ENCODE results near the gene NRAS. TPM values are rescaled to one million over a fixed set of nuclear protein-coding genes. Genes with fewer than 3 reads are reported as not detected.
"Not testable (repeated sequence)": the region's sequence is repeated elsewhere in the genome, so short reads cannot be mapped to it uniquely, and the experiment has no call there.

The NRAS gene
- total RNA-seq, 1 donor, result 80.1 TPM

- H3K4me3 ChIP-seq (ENCODE audit: low read depth, low read length), result peak overlapping the region; percentile 100
- no peak for TF ChIP-seq CTCF (IDR thresholded peaks at IDR 0.05; ENCODE audit: insufficient read depth, low read length)
- no peak for DNase-seq (ENCODE audit: low read depth)
These were observed 39.7 kb upstream of the NRAS start for GRCh38 chr1:114756009-114756892.

GRCh38 chr1:114755006-114755931 lies 38.7 kb upstream of the NRAS start:
- no peak for TF ChIP-seq CTCF (IDR thresholded peaks at IDR 0.05; ENCODE audit: insufficient read depth, low read length)
- H3K4me3 ChIP-seq (ENCODE audit: low read depth, low read length), result peak overlapping the region; percentile 100
- DNase-seq (ENCODE audit: low read depth), result no peak

GRCh38 chr1:114753702-114754101 lies 37.1 kb upstream of the NRAS start:
- H3K4me3 ChIP-seq (ENCODE audit: low read depth, low read length); DNase-seq (ENCODE audit: low read depth): not testable (repeated sequence)

GRCh38 chr1:114753143-114753542 lies 36.6 kb upstream of the NRAS start:
- no peak for TF ChIP-seq CTCF (IDR thresholded peaks at IDR 0.05; ENCODE audit: insufficient read depth, low read length)

GRCh38 chr1:114750780-114751179 lies 34.2 kb upstream of the NRAS start:
- no peak overlapping the region for H3K4me3 ChIP-seq (ENCODE audit: low read depth, low read length)
- DNase-seq (ENCODE audit: low read depth), result no peak
- no peak for TF ChIP-seq CTCF (IDR thresholded peaks at IDR 0.05; ENCODE audit: insufficient read depth, low read length)

More at GRCh38 chr1:114753143-114753542, 36.6 kb upstream of the NRAS start:
- no peak for DNase-seq (ENCODE audit: low read depth)
- no peak overlapping the region for H3K4me3 ChIP-seq (ENCODE audit: low read depth, low read length)

- TF ChIP-seq CTCF (IDR thresholded peaks at IDR 0.05; ENCODE audit: insufficient read depth, low read length), result no peak
- no peak for DNase-seq (ENCODE audit: low read depth)
- H3K4me3 ChIP-seq (ENCODE audit: low read depth, low read length), result no peak overlapping the region
These were observed 33.3 kb upstream of the NRAS start for GRCh38 chr1:114749835-114750234.

Data from fibroblast of the aortic adventitia (primary cell).